Neural progenitor cell (in vitro differentiated cells): ENCODE results near the gene TKT. TPM values are rescaled to one million over a fixed set of nuclear protein-coding genes. Genes with fewer than 3 reads are reported as not detected.
"Not testable (repeated sequence)": the region's sequence is repeated elsewhere in the genome, so short reads cannot be mapped to it uniquely, and the experiment has no call there.

Experiments used
- DNase-seq: peaks from one replicate; pipeline ENCODE4 v3.0.0-alpha.2; 2016; ENCODE audit warnings: low spot score
- H2AFZ ChIP-seq: fragments of 200-600 bp; sonication (generic); replicated peaks from 2 replicates; pipeline ENCODE4 v1.6.1; 2016; ENCODE audit warnings: antibody characterized with exemption
- H3F3A ChIP-seq: fragments of 200-600 bp; sonication (generic); 2 replicates; pipeline ENCODE4 v1.6.1; 2016; ENCODE audit warnings: antibody characterized with exemption, low read depth
- H3K27ac ChIP-seq: fragments of 200-600 bp; sonication (generic); 2 replicates; pipeline ENCODE4 v1.5.1; 2016; ENCODE audit warnings: mild to moderate bottlenecking
- H3K27me3 ChIP-seq: fragments of 200-600 bp; sonication (generic); 2 replicates; pipeline ENCODE4 v1.6.1; 2016; ENCODE audit warnings: mild to moderate bottlenecking, moderate library complexity
- H3K36me3 ChIP-seq: fragments of 200-600 bp; sonication (generic); 2 replicates; pipeline ENCODE4 v1.5.1; 2016
- H3K4me1 ChIP-seq: fragments of 200-600 bp; sonication (generic); 2 replicates; pipeline ENCODE4 v1.6.1; 2016; ENCODE audit warnings: mixed run types
- H3K4me2 ChIP-seq: fragments of 200-600 bp; sonication (generic); 2 replicates; pipeline ENCODE4 v1.6.1; 2016
- H3K4me3 ChIP-seq: fragments of 200-600 bp; sonication (generic); 2 replicates; pipeline ENCODE4 v1.5.1; 2016
- H3K79me2 ChIP-seq: fragments of 200-600 bp; sonication (generic); 2 replicates; pipeline ENCODE4 v1.6.1; 2016; ENCODE audit warnings: low read depth
- H3K9ac ChIP-seq: fragments of 200-600 bp; sonication (generic); 2 replicates; pipeline ENCODE4 v1.6.1; 2016
- H3K9me3 ChIP-seq: fragments of 200-600 bp; sonication (generic); 2 replicates; pipeline ENCODE4 v1.5.1; 2016; ENCODE audit warnings: low read depth
- H4K20me1 ChIP-seq: fragments of 200-600 bp; sonication (generic); 2 replicates; pipeline ENCODE4 v1.6.1; 2016; ENCODE audit warnings: low read depth
- H3K27ac Mint-ChIP-seq: 3 replicates; pipeline ENCODE4 v1.8.0; 2021; ENCODE audit warnings: mixed read lengths
- H3K27me3 Mint-ChIP-seq: 2 replicates; pipeline ENCODE4 v1.8.0; 2022; ENCODE audit warnings: low read depth, mild to moderate bottlenecking, inconsistent platforms, moderate library complexity, mixed read lengths; ENCODE audit not compliant: insufficient read depth
- H3K36me3 Mint-ChIP-seq: 3 replicates; pipeline ENCODE4 v1.8.0; 2021; ENCODE audit warnings: mixed read lengths
- H3K4me1 Mint-ChIP-seq: 3 replicates; pipeline ENCODE4 v1.8.0; 2021; ENCODE audit warnings: mixed read lengths
- H3K4me3 Mint-ChIP-seq: 3 replicates; pipeline ENCODE4 v1.8.0; 2021; ENCODE audit warnings: mild to moderate bottlenecking, moderate library complexity, mixed read lengths
- H3K9me3 Mint-ChIP-seq: 3 replicates; pipeline ENCODE4 v1.8.0; 2020; ENCODE audit warnings: mixed read lengths
- EZH2 ChIP-seq: fragments of 200-600 bp; sonication (generic); IDR thresholded peaks from 2 replicates; pipeline ENCODE4 v1.6.1; 2017; ENCODE audit warnings: antibody characterized with exemption, mild to moderate bottlenecking, moderate library complexity
- EZH2phosphoT487 ChIP-seq: fragments of 200-600 bp; sonication (generic); IDR thresholded peaks from 2 replicates; pipeline ENCODE4 v1.6.1; 2017; ENCODE audit warnings: antibody characterized with exemption
- total RNA-seq: library from RNA; depleted of rRNA; stranded (reverse); fragments of >200 nt; gene quantifications from 2 replicates; pipeline ENCODE4 v1.2.3, GENCODE V29; 2015; ENCODE audit warnings: low replicate concordance
- TF ChIP-seq, protein P1 (sequence below): fragments of 200-600 bp; sonication (generic); IDR thresholded peaks from 2 replicates; pipeline ENCODE4 v1.5.1; 2017; ENCODE audit warnings: antibody characterized with exemption, mild to moderate bottlenecking

TKT gene
- total RNA-seq, 1 donor from 2014 or later, result 292 TPM

DNA sequence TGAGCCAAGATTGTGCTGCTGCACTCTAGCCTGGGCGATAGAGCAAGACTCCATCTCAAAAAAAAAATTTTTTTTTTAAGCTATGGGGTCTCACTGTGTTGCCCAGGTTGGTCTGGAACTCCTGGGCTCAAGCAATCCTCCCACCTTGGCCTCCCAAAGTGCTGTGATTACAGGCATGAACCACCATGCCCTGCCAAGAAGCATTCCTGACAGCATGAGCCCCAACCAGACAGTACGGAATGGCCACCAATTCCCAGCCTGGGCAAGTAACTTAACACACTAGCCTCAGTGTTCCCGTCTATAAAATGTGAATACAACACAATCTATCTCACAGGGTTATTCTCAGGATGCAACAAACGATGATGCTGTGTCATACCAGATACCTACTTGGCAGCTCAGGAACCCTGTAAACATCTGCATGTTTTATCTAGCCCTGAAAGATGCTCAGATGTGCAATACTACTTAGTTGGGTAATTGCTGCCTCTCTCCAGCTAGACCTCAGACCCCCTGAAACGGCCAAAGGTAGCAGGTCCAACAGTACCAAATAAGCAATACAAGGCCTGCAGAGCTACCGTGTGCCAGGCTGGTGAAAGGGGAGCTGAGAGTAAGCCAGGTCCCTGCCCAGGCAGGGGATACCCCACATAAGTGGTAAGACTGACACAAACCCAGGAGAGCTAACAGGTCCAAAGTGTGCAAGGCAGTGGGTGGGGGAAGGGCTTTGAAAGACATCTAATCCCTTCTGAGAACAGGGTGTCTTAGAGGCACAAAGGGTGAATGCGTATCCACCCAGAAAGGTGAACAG lies 1.9 kb downstream of the TKT start:
- Mint-ChIP-seq H3K4me3 (peak overlapping the region; percentile 95), H3K36me3 (peaks cover 5% of the 10 kb centered on the region), H3K27me3 (peaks cover 4% of the 10 kb centered on the region), H3K9me3 (no peaks in the 10 kb centered on the region), H3K27ac (no peak overlapping the region), H3K4me1 (peaks cover 42% of the 10 kb centered on the region)
- Histone ChIP-seq H4K20me1 (peaks cover 58% of the 10 kb centered on the region), H3K27ac (no peak overlapping the region), H3K4me1 (peaks cover 28% of the 10 kb centered on the region), H2AFZ (no peak overlapping the region), H3F3A (peaks cover 32% of the 10 kb centered on the region), H3K79me2 (peaks cover 72% of the 10 kb centered on the region), H3K4me2 (peak overlapping the region; percentile 92), H3K36me3 (no peaks in the 10 kb centered on the region), H3K27me3 (no peaks in the 10 kb centered on the region), H3K9me3 (no peaks in the 10 kb centered on the region), H3K4me3 (peak overlapping the region; percentile 94), H3K9ac (no peak overlapping the region)
- no peak for DNase-seq
- no peak for TF ChIP-seq EZH2
- TF ChIP-seq, protein P1, sequence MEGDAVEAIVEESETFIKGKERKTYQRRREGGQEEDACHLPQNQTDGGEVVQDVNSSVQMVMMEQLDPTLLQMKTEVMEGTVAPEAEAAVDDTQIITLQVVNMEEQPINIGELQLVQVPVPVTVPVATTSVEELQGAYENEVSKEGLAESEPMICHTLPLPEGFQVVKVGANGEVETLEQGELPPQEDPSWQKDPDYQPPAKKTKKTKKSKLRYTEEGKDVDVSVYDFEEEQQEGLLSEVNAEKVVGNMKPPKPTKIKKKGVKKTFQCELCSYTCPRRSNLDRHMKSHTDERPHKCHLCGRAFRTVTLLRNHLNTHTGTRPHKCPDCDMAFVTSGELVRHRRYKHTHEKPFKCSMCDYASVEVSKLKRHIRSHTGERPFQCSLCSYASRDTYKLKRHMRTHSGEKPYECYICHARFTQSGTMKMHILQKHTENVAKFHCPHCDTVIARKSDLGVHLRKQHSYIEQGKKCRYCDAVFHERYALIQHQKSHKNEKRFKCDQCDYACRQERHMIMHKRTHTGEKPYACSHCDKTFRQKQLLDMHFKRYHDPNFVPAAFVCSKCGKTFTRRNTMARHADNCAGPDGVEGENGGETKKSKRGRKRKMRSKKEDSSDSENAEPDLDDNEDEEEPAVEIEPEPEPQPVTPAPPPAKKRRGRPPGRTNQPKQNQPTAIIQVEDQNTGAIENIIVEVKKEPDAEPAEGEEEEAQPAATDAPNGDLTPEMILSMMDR, result no peak
- TF ChIP-seq EZH2phosphoT487, result no peak

DNA sequence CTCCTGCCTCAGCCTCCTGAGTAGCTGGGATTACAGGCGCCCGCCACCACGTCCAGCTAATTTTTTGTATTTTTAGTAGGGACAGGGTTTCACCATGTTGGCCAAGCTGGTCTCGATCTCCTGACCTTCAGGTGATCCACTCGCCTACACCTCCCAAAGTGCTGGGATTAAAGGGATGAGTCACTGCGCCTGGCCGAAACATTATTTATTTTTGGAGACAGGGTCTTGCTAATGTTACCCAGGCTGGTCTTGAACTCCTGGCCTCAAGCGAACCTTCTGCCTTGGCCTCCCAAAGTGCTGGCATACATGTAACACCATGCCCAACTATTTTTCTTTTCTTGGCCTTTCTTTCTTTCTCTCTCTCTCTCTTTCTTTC lies 2.9 kb downstream of the TKT start:
- H3K9me3 Mint-ChIP-seq, H3K4me3 Mint-ChIP-seq, H3K36me3 ChIP-seq, H2AFZ ChIP-seq, H3K9ac ChIP-seq, DNase-seq, H3K27ac Mint-ChIP-seq, H3K27ac ChIP-seq, H3K9me3 ChIP-seq, H3K36me3 Mint-ChIP-seq, H3K27me3 Mint-ChIP-seq, H3K27me3 ChIP-seq, H3K4me3 ChIP-seq: not testable (repeated sequence)
- Histone ChIP-seq H3K4me1 (peaks cover 23% of the 10 kb centered on the region), H4K20me1 (peaks cover 68% of the 10 kb centered on the region), H3K79me2 (peaks cover 81% of the 10 kb centered on the region), H3F3A (peaks cover 22% of the 10 kb centered on the region), H3K4me2 (peak overlapping the region; percentile 92)
- peaks cover 33% of the 10 kb centered on the region for H3K4me1 Mint-ChIP-seq

DNA sequence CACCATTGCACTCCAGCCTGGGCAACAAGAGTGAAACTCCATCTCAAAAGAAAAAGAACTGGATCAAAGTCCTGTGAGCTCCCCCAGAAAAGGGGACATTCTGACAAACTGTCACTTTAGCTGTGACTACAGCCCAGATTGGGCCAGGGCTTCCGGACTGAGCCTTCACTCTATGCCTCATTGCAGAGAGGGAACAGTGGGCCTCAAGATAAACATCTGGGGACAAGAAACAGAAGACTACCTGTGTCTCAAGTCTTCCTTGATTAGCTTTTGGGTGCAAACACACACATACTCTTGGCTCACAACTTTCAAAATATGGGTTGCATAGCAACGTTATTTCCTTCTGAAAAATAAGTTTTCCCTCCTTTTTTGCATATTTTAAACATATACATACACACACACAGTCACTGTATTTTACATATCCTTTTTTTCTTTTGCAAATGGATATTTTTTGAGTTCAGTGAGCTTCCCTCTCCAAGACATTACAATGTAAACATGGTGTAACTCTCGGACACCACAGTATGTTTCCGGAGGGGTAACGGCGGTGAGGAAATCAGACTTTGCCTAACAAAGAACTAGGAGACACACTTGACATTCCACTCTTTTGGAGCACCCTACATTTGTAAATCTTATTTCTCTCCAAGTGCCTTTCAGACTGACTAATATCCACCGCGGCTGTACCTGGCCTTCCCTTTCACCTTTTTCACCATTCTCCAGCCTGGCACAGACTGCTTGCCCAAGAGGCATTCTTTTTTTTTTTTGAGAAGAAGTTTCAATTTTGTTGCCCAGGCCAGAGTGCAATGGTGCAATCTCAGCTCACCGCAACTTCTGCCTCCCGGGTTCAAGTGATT lies 3.5 kb downstream of the TKT start:
- Histone ChIP-seq H3K9ac (no peak overlapping the region), H3F3A (peaks cover 22% of the 10 kb centered on the region), H3K36me3 (no peaks in the 10 kb centered on the region), H2AFZ (no peak overlapping the region), H3K4me2 (no peak overlapping the region), H3K79me2 (peaks cover 88% of the 10 kb centered on the region), H3K4me1 (peaks cover 23% of the 10 kb centered on the region), H3K9me3 (no peaks in the 10 kb centered on the region), H3K27me3 (no peaks in the 10 kb centered on the region), H3K4me3 (no peak overlapping the region), H3K27ac (no peak overlapping the region), H4K20me1 (peaks cover 74% of the 10 kb centered on the region)
- Mint-ChIP-seq H3K27ac (no peak overlapping the region), H3K36me3 (peaks cover 8% of the 10 kb centered on the region), H3K4me3 (peak overlapping the region; percentile 53), H3K9me3 (peaks cover 2% of the 10 kb centered on the region), H3K27me3 (peaks cover 4% of the 10 kb centered on the region), H3K4me1 (peaks cover 31% of the 10 kb centered on the region)
- no peak for TF ChIP-seq EZH2
- TF ChIP-seq EZH2phosphoT487, result no peak
- TF ChIP-seq, protein P1, result no peak
- no peak for DNase-seq
